ENCODE data around the gene TSFM. TPM values are rescaled to one million over a fixed set of nuclear protein-coding genes. Genes with fewer than 3 reads are reported as not detected.

TSFM gene
- total RNA-seq, 1 donor: 17.2 TPM

DNA sequence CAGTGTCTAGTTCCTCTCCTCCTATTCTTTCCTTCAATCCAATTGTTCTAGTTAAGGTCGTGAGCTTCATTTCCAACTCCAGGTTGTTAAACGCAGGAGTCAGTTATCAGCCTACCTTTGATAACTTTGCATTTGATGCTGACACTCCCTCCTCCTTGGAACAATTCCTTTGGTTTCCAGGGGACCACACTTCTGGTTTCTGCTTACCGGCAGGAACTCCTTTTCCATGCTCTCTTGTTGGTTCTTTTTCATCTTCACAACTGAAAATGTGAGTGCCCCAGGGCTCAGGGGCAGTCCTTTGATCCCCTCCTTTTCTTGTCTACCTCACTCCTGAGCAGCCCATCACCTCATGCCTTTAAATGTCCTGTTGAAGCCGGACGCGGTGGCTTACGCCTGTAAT, 5.2 kb upstream of the TSFM start:
- H3K4me1 ChIP-seq (ENCODE audit: insufficient read depth, low read length): peaks cover 39% of the 10 kb centered on the region
- no peaks in the 10 kb centered on the region for H3K9me3 ChIP-seq (ENCODE audit: low read depth, low read length)
- H3K4me3 ChIP-seq (ENCODE audit: low read length): no peak overlapping the region
- H3K27me3 ChIP-seq (ENCODE audit: insufficient read depth, low read length): no peaks in the 10 kb centered on the region

DNA sequence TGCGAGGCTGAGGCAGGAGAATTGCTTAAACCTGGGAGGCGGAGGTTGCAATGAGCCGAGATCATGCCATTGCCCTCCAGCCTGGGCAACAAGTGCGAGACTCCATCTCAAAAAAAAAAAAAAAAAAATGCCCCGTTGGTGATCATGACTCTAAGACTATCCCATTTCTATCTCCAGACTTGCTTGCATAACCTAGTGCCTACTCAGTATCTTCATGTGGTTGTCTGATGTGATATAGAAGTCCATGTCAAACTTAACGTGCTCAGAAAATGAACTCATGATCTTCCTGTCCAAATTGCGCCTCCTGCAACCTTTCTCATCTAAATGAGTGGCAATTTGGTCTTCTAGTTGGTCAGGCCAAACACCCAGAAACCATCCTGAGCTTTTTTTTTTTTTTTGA, 4.7 kb upstream of the TSFM start:
- H3K9me3 ChIP-seq (ENCODE audit: low read depth, low read length): no peaks in the 10 kb centered on the region
- H3K27me3 ChIP-seq (ENCODE audit: insufficient read depth, low read length): no peaks in the 10 kb centered on the region
- no peak overlapping the region for H3K4me3 ChIP-seq (ENCODE audit: low read length)
- H3K4me1 ChIP-seq (ENCODE audit: insufficient read depth, low read length): peaks cover 36% of the 10 kb centered on the region

DNA sequence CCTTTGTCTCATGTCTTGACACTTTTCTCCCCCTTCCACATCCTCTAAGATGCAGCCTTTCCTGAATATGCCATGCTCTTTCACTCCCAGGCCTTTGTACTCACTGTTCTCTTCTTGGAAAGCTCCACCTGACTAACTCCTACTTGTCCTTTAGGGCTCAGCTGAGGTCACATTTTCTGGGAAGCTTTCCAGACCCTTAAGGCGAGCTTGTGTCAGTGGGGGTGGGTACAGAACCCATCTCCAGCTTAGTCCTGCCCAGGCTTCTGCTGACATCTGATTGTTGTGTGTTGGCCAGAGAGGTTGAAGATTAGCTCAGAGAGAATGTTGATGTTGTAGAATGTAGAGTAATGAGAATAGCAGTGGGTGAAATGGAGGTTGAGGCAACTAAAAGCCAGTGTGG, 2.9 kb upstream of the TSFM start:
- Histone ChIP-seq H3K9me3 (ENCODE audit: low read depth, low read length) (no peaks in the 10 kb centered on the region), H3K4me3 (ENCODE audit: low read length) (no peak overlapping the region), H3K27me3 (ENCODE audit: insufficient read depth, low read length) (no peaks in the 10 kb centered on the region), H3K4me1 (ENCODE audit: insufficient read depth, low read length) (peaks cover 44% of the 10 kb centered on the region)

DNA sequence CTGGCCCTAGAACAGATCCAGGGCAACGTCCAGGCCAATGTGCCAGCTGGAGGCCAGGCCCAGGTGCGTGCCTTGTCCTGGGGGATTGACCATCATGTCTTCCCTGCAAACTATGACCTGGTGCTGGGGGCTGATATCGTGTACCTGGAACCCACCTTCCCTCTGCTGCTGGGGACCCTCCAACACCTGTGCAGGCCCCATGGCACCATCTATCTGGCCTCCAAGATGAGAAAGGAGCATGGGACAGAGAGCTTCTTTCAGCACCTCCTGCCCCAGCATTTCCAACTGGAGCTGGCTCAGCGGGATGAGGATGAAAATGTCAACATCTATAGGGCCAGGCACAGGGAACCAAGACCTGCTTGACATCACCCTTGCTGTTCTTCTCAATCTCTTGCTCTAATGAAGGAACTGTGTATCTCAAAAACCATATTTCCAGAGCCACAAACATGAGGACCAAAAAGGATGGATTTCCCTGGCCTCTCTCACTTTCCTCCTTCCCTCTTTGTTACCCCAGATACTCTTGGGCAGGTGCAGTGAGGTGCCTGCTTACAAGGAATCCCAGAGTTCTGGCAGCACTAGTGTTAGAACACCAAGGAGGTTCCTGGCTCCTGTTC, 2.2 kb upstream of the TSFM start:
- Histone ChIP-seq H3K4me1 (ENCODE audit: insufficient read depth, low read length) (peaks cover 44% of the 10 kb centered on the region), H3K9me3 (ENCODE audit: low read depth, low read length) (no peaks in the 10 kb centered on the region), H3K4me3 (ENCODE audit: low read length) (no peak overlapping the region), H3K27me3 (ENCODE audit: insufficient read depth, low read length) (no peaks in the 10 kb centered on the region)

DNA sequence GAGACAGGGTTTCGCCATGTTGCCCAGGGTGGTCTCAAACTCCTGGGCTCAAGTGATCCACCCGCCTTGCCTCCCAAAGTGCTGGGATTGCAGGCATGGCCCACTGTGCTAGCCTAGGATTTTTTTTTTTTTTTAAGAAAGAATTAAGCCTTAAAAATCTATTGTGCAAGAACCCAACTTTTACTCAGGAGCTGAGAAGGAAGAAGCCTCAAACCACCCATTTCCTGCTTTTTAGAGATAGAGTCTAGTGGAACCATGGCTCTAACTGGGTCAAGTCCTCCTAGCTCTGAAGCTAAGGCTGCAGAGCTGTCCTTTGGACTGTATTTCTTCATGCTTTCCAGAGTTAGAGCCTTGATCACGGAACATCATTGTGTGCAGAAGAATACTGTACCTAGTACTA, 1.3 kb upstream of the TSFM start:
- Histone ChIP-seq H3K27me3 (ENCODE audit: insufficient read depth, low read length) (no peaks in the 10 kb centered on the region), H3K4me3 (ENCODE audit: low read length) (no peak overlapping the region), H3K9me3 (ENCODE audit: low read depth, low read length) (no peaks in the 10 kb centered on the region), H3K4me1 (ENCODE audit: insufficient read depth, low read length) (peaks cover 39% of the 10 kb centered on the region)

DNA sequence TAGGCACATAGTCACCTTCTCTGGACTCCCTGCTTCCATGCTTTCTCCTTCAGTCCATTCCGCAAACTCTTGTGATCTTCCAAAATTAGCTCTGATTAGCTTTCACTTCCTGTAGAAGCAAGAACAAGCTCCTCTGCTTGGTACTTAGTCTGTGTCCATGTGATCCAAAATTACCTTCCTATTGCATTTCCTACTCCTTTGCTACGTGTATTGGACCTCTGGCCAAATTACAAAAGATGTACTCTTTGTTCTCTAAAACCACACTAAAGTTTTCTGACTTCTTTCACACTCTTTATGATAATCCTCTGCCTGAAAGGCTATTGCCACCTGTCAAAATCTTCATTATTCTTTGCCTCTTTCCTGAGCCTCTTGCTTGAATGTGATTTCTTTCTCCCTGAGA, 786 bp upstream of the TSFM start:
- Histone ChIP-seq H3K27me3 (ENCODE audit: insufficient read depth, low read length) (no peaks in the 10 kb centered on the region), H3K9me3 (ENCODE audit: low read depth, low read length) (no peaks in the 10 kb centered on the region), H3K4me3 (ENCODE audit: low read length) (no peak overlapping the region), H3K4me1 (ENCODE audit: insufficient read depth, low read length) (peaks cover 39% of the 10 kb centered on the region)

DNA sequence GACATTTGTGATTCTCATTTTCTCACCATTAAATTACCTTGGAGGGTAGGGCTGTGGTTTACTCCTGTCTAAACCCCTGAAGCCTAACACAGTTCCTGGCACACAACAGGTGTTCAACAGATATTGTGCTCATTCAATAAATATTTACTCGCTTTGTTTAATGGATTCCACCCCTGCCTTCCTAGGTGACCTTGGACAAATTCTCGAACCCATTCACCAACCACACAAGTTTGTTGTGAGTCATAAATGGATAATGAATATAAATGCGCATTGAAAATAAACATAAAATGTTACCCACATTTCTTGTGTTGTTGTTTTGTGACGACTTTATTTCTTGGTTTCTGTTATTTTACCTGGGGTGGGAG, 362 bp upstream of the TSFM start:
- no peak overlapping the region for H3K4me3 ChIP-seq (ENCODE audit: low read length)
- no peaks in the 10 kb centered on the region for H3K27me3 ChIP-seq (ENCODE audit: insufficient read depth, low read length)
- H3K4me1 ChIP-seq (ENCODE audit: insufficient read depth, low read length): peaks cover 39% of the 10 kb centered on the region

DNA sequence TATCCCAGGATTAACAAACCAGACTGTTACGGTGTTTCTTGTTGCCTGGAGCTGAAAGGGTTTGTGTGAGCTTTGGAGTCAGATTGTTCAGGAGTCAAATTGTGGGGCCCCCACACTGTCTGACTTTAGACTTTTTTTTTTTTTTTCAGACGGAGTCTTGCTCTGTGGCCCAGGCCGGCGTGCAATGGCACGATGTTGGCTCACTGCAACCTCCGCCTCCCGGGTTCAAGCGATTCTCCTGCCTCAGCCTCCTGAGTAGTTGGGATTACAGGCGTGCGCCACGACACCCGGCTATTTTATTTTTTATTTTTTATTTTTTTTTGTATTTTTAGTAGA, 847 bp downstream of the TSFM start:
- Histone ChIP-seq H3K27me3 (ENCODE audit: insufficient read depth, low read length) (no peaks in the 10 kb centered on the region), H3K4me1 (ENCODE audit: insufficient read depth, low read length) (peaks cover 39% of the 10 kb centered on the region), H3K9me3 (ENCODE audit: low read depth, low read length) (no peaks in the 10 kb centered on the region), H3K4me3 (ENCODE audit: low read length) (peak overlapping the region; percentile 83)

More for the DNA sequence above, 362 bp upstream of the TSFM start:
- H3K9me3 ChIP-seq (ENCODE audit: low read depth, low read length): no peaks in the 10 kb centered on the region

DNA sequence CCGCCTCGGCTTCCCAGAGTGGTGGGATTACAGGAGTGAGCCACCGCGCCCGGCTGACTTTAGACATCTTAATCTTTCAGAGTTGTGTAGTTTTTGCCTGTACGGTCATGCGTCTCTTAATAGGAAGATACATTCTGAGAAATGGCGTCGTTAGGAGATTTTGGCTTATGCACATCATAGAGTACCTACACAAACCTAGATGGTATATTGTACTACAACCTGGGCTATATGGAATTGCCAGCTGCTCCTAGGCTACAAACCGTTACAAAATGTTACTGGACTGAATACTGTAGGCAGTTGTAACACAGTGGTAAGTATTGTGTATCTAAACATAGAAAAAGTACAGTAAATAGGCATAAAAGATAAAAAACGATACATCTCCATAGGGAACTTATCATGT, 1.3 kb downstream of the TSFM start:
- no peaks in the 10 kb centered on the region for H3K27me3 ChIP-seq (ENCODE audit: insufficient read depth, low read length)
- peaks cover 39% of the 10 kb centered on the region for H3K4me1 ChIP-seq (ENCODE audit: insufficient read depth, low read length)
- no peak overlapping the region for H3K4me3 ChIP-seq (ENCODE audit: low read length)
- no peaks in the 10 kb centered on the region for H3K9me3 ChIP-seq (ENCODE audit: low read depth, low read length)

DNA sequence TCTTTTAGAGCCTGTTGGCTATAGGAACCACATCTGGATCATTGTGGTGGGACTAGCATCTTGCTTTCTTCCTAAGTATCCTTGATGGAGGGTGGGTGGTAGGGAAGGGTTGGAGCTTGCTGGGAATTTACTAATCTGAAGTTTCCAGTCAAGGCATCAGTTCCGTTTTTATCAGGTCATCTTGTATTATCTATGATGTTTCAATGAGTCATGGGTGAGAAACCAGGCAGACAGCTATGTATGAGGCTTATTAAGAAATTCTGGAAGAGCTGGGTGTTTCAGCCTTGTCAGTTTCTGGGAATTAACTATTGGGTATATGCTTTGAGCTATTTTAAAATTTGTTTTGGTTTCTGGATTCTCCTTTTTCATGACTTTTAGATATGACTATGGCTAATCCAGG, 11.3 kb downstream of the TSFM start:
- Histone ChIP-seq H3K4me1 (ENCODE audit: insufficient read depth, low read length) (peaks cover 7% of the 10 kb centered on the region), H3K27me3 (ENCODE audit: insufficient read depth, low read length) (no peaks in the 10 kb centered on the region), H3K9me3 (ENCODE audit: low read depth, low read length) (no peaks in the 10 kb centered on the region), H3K4me3 (ENCODE audit: low read length) (no peak overlapping the region)

DNA sequence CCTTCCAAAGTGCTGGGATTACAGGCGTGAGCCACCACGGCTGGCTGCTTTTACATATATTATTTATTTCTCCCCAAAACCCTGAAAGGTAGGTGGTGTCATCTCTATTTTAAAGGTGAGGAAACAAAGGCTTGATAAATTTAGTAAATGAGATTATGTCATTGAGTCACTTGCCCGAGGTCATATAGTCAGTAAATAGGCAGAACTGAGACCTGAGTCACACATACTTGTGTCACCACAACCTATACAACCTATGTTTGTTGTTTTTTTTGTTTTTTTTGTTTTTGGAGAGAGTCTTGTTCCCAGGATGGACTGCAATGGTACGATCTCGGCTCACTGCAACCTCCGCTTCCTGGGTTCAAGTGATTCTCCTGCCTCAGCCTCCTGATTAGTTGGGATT, 12.8 kb downstream of the TSFM start:
- H3K27me3 ChIP-seq (ENCODE audit: insufficient read depth, low read length): no peaks in the 10 kb centered on the region
- no peaks in the 10 kb centered on the region for H3K9me3 ChIP-seq (ENCODE audit: low read depth, low read length)
- peaks cover 7% of the 10 kb centered on the region for H3K4me1 ChIP-seq (ENCODE audit: insufficient read depth, low read length)
- no peak overlapping the region for H3K4me3 ChIP-seq (ENCODE audit: low read length)

DNA sequence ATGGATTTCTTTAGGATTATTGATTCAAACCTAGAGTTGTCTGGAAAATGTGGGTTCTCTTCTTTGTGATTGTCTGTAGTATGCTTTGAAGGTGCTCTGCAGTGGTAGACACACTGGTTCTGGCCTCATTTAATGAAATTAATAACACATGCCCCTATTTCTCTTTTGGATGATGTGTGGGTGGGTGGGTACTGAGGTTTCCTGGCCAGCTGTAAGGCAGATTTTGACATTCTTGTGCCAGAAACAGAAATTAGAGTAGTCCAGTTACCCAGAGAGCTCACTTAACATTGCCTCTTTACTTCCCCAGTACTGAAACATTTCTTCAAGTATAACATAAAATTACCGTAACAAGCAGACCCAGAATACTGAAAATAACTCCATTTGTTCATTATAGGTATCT, 14.4 kb downstream of the TSFM start:
- H3K9me3 ChIP-seq (ENCODE audit: low read depth, low read length): no peaks in the 10 kb centered on the region
- H3K4me3 ChIP-seq (ENCODE audit: low read length): no peak overlapping the region
- H3K27me3 ChIP-seq (ENCODE audit: insufficient read depth, low read length): no peaks in the 10 kb centered on the region
- peaks cover 7% of the 10 kb centered on the region for H3K4me1 ChIP-seq (ENCODE audit: insufficient read depth, low read length)

DNA sequence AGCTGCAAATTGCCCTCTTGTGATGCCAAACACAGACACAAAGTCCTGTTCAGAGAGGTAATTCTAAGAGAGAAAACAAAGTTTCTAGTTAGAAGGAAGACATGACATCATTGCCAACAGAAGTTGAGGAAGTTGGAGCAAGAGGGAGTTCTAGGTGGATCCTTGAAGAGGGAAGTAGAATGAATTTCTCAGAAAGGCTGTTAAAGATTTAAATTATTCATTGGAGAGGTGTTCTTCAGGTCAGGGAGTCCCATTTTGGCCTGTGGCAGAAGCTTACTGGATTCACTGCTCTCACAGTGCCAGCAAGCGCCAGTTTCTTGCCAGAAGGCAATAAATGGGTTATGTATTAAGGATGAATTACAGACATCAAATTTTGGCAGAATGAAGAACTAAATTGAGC, 15.3 kb downstream of the TSFM start:
- Histone ChIP-seq H3K27me3 (ENCODE audit: insufficient read depth, low read length) (no peaks in the 10 kb centered on the region), H3K4me1 (ENCODE audit: insufficient read depth, low read length) (peaks cover 7% of the 10 kb centered on the region), H3K4me3 (ENCODE audit: low read length) (no peak overlapping the region), H3K9me3 (ENCODE audit: low read depth, low read length) (no peaks in the 10 kb centered on the region)

DNA sequence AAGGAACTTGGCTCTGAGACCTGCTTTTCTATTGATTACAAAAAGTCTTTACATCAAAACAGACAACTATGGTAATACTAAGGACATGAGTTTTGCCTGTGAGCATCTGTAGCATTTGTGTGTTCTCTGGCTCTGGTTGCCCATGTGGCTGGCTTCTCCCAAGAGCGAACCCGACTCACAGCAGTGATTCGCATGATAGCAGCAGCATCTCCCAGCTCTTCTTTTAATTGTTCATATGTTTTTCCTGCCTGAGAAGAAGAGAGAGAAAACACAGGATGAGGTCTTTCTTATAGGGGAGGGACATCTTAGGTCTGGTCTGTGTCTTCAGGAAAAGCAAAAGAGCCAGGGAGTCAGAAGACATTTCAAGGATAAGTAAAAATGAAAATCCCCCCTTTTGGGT, 18.4 kb downstream of the TSFM start:
- Histone ChIP-seq H3K27me3 (ENCODE audit: insufficient read depth, low read length) (no peaks in the 10 kb centered on the region), H3K4me3 (ENCODE audit: low read length) (no peak overlapping the region), H3K9me3 (ENCODE audit: low read depth, low read length) (no peaks in the 10 kb centered on the region), H3K4me1 (ENCODE audit: insufficient read depth, low read length) (peaks cover 7% of the 10 kb centered on the region)

DNA sequence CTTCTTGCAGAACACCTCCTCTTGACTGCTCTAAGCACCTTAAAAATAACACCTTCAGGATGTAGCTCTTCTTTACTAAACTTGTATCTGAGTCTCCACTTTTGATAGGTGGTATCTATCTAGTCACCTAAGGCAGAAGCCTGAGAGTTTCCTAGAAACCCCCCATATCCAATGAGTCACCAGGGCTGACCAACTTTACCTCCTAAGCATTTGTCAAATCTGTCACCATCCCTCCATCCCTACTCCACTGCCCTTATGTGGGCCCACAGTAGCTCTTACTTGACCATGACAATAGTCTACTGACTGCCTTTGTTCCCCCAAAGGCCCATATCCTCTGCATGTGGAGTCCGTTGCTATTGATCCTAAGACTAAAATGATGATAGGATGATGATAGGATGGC, 20.0 kb downstream of the TSFM start:
- H3K4me3 ChIP-seq (ENCODE audit: low read length): no peak overlapping the region
- H3K9me3 ChIP-seq (ENCODE audit: low read depth, low read length): no peaks in the 10 kb centered on the region
- peaks cover 6% of the 10 kb centered on the region for H3K4me1 ChIP-seq (ENCODE audit: insufficient read depth, low read length)
- no peaks in the 10 kb centered on the region for H3K27me3 ChIP-seq (ENCODE audit: insufficient read depth, low read length)

DNA sequence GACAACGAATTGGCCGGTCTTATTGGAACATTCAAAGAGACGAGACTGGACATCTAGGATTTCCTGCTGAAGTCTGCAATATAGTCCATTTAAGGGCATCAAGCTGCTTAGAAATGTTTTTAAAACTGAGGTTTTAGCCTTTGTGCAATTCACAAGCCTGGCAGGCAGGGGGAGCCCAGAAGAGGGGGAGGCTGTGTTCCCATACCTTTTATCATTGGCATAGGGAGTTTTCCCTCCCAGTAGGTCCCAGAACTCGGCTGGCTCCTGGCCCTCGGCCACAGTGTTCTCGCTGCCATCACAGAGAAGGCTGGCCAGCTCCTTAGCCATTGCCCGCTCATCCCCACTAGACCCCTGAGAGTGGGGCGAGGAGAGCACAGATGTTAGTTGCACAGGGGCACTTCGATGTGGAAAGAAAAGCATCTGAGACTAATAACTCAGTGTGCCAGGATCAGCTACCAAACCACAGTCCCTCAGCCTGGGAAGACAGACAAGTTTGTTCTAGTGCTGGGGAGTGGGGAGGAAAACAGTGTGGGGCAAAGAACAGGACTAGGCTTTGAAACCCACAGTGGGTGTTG, 20.8 kb downstream of the TSFM start:
- no peak overlapping the region for H3K4me3 ChIP-seq (ENCODE audit: low read length)
- no peaks in the 10 kb centered on the region for H3K27me3 ChIP-seq (ENCODE audit: insufficient read depth, low read length)
- no peaks in the 10 kb centered on the region for H3K4me1 ChIP-seq (ENCODE audit: insufficient read depth, low read length)

More for the DNA sequence above, 20.8 kb downstream of the TSFM start:
- no peaks in the 10 kb centered on the region for H3K9me3 ChIP-seq (ENCODE audit: low read depth, low read length)
